ENCODE measurements around the gene ISCA1.
"Not testable (repeated sequence)": the region's sequence is repeated elsewhere in the genome, so short reads cannot be mapped to it uniquely, and the experiment has no call there.

The ISCA1 gene

GRCh38 chr9:86282077-86282978 is at the start of gene ISCA1:
TSS of gene ISCA1 (minus strand) at chr9:86282538. CDS start at chr9:86282458, 80 bp downstream.
- DNase-seq (ENCODE audit: low read depth) = peak; percentile 99

DNA sequence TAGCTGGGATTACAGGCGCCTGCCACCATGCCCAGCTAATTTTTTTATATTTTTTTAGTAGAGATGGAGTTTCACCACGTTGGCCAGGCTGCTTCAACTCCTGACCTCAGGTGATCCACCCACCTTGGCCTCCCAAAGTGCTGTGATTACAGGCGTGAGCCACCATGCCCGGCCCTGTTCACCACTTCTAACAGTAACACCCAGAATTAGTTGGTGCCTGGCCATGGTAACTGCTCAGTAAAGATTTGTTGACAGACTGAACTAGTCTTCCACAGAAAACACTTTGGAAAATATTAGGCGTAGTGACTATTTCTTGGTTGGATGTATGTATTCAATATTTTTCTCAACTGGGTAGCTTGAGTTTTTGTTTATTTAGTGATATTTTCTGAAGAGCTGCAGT is 47.8 kb upstream of the ISCA1 start:
- DNase-seq (ENCODE audit: low read depth) = no peak

DNA sequence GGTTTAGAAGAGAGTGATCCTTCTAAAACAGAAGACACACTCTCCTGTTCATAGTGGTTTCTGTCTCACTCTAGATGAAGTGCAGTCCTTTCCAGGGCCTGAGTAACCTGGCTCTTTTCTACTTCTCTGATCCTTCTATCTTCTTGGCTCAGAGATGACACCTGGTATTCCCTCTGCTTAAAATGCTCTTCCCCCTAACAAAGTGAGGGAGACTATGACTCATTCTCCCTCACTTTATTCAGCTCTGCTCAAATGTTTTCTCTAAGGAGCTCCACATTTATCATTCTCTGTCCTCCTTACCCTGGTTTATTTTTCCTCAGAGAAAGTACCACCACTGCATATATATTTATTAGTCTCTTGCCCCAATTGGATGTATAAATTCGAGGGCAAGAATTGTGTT is 47.3 kb upstream of the ISCA1 start:
- DNase-seq (ENCODE audit: low read depth) = no peak

GRCh38 chr9:86328156-86328555 is 45.8 kb upstream of the ISCA1 start:
- DNase-seq (ENCODE audit: low read depth) = no peak

GRCh38 chr9:86326536-86326935 is 44.2 kb upstream of the ISCA1 start:
- DNase-seq (ENCODE audit: low read depth) = no peak

DNA sequence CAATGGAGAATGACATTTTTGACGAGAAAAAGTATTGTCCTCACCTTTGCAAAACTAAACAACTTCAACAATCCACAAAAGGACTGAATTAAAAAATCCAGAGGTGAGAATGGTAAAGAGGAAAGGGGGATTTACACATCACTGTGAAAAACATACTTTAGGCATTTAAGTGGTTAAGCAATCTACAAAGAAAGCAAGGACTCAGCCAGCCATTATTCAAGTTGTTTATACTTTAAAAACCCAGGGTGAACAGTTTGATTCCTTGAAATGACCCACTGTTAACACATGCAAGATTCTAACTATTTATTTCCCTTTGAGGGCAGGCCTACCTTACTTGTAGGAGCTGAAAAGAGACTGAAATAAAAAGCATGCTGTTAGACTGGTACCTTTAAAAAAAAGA is 42.6 kb upstream of the ISCA1 start:
- no peak for DNase-seq (ENCODE audit: low read depth)

- no peak for DNase-seq (ENCODE audit: low read depth)
Observed at GRCh38 chr9:86324308-86324707, 42.0 kb upstream of the ISCA1 start.

- DNase-seq (ENCODE audit: low read depth) = no peak
Observed at GRCh38 chr9:86322973-86323644, 40.8 kb upstream of the ISCA1 start.

DNA sequence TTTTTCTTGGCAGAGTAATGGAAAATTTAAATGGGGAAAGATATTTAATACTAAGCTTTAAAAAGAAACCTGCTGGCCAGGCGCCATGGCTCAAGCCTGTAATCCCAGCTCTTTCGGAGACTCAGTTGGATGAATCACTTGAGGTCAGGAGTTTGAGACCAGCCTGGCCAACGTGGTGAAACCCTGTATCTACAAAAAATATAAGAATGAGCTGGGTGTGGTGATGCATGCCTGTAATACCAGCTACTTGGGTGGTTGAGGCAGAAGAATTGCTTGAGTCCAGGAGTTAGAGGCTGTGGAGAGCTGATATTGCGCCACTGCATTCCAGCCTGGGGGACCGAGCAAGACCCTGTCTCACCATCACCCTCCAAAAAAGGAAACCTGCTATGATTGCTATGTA is 39.0 kb upstream of the ISCA1 start:
- no peak for DNase-seq (ENCODE audit: low read depth)

DNA sequence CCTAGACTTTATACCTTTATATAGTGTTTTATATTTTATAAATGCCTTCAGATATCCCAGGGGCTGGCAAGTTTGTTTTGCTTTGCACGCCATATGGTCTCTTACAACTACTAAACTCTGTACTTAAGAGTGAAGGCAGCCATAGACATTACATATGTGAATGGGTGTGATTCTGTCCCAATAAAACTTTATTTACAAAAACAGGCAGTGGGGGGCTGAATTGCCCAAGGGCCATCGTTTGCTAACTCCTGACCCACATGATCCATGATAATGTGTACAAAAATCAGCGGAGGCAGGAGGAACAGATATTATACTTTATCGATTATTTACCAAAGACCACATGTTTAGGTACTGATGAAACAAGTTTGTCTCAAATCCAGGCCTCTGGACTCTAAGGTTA is 35.8 kb upstream of the ISCA1 start:
- no peak for DNase-seq (ENCODE audit: low read depth)

GRCh38 chr9:86315078-86315477 is 32.7 kb upstream of the ISCA1 start:
- DNase-seq (ENCODE audit: low read depth) = no peak

DNA sequence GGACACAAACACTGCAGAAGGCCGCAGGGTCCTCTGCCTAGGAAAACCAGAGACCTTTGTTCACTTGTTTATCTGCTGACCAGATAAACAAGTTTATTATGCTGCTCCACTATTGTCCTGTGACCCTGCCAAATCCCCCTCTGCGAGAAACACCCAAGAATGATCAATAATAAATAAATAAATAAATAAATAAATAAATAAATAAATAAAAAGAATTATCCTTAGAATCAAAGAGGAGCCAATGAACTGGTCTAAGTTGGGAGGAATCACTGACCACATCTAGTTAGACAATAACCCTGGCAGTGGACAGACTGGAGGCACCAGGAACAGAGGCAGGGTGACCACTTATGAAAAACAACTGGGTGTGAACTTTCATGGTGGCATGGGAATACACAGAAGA is 30.6 kb upstream of the ISCA1 start:
- not testable (repeated sequence) for DNase-seq (ENCODE audit: low read depth)

DNA sequence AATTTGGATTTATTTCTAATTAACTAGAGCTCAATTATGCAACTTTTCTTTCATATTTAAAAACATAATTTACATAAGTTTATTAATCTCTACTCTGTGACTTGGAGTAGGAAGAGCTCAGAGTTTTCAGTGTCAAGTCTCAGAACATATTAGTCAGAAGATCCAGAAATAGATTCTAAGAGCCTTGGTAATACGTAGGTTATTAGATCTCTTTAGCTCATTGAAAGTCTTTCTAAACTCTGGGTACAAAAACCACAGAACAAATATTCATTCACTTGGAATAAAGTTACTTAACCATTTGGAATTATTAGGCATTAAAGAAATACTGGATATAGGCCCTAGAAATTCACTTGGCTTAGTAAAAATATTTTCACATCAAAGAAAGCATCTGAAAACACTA is 26.3 kb upstream of the ISCA1 start:
- no peak for DNase-seq (ENCODE audit: low read depth)

DNA sequence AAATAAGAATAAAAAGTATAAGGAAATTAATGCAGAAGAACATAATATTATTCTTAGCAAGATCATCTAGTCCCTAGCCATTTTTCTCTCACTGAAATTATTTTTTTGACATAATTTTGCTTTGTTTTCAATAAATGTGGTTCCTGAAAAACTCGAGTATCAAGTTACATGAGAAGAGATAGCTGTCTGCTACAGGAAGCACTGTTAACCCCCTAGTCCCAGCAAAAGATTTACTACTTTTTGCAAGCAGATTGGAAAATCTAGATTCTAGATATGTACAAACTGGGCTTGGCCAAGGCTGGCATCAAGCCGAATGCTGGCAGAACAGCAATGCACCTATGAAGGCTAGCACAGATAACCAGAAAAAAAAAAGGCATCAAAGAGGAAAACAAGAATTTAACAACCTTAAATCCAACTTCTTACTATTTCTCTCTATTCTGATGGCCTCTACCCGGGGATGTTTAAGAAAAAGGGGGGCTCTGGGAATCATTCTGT is 21.9 kb upstream of the ISCA1 start:
- no peak for DNase-seq (ENCODE audit: low read depth)

DNA sequence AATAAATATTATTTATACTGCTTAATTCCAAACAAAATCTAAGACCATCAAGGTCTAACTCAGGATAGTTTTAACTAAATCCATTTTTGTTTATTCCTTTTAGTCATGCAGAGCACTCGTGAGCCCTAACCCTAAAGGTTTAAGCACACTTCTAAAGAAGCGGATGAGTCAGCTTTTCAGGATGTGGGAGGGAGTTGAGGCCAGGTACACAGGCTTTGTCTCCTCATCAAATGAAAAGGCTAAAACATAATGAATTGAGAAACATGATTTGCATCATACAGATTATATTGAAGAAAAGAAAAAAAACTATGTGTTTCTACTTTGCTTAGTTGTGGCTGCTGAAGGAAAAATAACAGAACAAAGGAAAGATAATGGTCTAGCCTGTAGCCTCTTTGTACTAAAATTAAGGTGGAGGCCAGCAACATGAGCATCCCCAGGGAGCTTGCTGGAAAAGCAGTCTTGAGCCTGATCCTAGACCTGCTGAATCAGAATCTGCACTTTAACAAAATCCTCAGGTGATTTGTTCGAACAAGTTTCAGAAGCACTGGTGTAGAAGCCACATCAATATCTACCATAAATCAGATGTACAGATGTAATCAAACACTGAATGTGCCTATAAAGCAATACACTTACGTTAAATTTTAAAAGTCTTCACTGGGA is 21.1 kb upstream of the ISCA1 start:
- no peak for DNase-seq (ENCODE audit: low read depth)

DNA sequence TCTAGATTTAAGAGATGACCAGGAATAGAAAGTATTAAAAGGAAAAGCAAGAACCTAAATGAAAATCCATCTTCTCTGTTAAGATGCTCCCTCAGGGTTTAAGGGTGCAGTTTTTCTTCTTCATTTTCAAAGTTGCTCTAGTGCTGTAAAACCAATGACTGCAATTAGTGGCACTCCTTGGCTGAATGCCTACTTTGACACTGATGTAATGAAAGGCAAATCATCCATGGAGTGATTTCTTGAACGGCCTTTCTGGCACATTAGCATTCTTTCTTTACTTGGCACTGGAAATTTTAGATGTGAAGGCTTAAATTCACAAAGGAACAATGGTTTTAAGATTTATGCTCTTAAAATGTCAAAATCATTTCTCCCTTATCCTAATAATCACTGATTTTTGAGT is 19.3 kb upstream of the ISCA1 start:
- no peak for DNase-seq (ENCODE audit: low read depth)

DNA sequence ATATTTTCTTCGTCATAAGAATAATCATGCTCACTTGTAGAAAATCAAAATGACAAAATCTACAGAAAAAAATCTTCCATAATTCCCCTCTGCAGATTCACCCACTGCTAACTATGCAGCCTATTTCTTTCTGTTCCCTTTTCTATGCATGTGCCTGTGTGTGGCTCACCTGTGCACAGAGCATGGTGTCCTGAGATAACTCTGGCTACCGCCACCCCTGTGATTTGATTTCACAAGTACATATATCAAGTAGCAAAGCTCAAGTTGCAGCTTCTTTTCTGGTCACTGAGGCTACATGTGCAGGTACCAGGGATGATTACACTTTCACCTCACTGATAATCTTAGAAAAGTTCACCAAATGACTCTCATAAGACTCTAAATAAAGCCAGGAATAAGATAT is 18.4 kb upstream of the ISCA1 start:
- DNase-seq (ENCODE audit: low read depth) = no peak

- DNase-seq (ENCODE audit: low read depth) = no peak
Observed at GRCh38 chr9:86298873-86299272, 16.5 kb upstream of the ISCA1 start.

GRCh38 chr9:86290341-86290740 is 8.0 kb upstream of the ISCA1 start:
- not testable (repeated sequence) for DNase-seq (ENCODE audit: low read depth)

DNA sequence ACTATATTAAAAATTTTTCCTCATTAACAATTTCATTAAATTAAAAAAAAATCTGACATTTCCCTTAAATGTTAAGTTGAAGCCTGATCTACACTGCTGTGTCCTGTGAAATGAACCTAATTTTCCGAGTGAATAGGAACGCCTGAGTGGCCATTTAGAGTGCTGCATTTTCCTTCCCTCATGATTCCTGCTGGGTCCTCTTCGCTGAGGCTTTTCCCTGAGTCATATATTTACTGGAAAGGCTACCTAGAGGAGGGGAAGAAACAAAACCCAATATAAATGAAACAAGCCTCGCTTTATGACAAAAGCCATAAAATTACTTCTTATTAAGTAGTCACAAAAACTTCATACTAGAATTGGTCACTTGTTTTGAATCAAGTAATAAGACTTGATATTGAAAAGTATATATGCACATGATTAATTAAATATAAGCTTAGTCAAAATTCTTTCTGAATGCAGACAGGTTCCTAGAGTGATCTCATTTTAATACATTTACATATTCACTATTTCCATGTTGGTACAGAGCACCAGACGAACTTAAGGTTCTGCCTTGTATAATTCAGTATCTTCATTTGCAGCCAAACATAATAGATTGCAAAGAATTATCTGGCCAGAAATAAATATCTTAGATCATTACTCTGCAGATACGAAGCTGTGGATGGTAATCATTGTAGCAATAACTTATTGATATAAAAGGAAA is 6.3 kb upstream of the ISCA1 start:
- no peak for DNase-seq (ENCODE audit: low read depth)

- DNase-seq (ENCODE audit: low read depth) = no peak
Observed at GRCh38 chr9:86287013-86287412, 4.7 kb upstream of the ISCA1 start.

DNA sequence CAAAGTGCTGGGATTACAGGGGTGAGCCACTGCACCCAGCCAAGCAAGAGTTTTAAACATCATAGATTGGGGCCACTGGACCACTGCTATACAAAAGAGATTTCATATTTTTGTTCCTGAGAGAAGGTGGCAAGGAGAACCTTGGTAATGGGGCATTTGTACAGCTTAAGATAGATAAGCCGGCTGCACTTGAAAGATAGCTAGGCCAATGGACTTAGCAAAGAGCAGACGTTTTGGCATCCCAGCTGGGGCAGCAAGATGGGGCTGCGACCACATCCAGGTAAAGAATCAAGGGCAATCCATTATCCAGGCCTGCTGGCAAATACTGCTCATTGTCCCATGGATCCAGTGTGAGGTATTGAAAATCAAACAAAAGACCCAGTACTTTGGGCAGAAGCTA is 3.9 kb upstream of the ISCA1 start:
- DNase-seq (ENCODE audit: low read depth) = no peak
